IMR-90 (cell line): ENCODE results near the gene F11. TPM values are rescaled to one million over a fixed set of nuclear protein-coding genes. Genes with fewer than 3 reads are reported as not detected.

Experiments used
- ATAC-seq: fragments of 200-7000 bp; cut with Tn5 transposase; 2 replicates; pipeline ENCODE4 v1.9.1; 2020; ENCODE audit warnings: low read depth, mild to moderate bottlenecking, moderate library complexity
- BruUV-seq: library from RNA; stranded (reverse); fragments of 400-500 nt; replicated peaks from 2 replicates; lab custom pipeline; 2021; lab: Mats Ljungman, UMichigan
- CTCF ChIA-PET: fragments of 300-600 bp; formaldehyde crosslinking; extraction: SDS; loops from one replicate; lab custom pipeline; 2021; ENCODE audit warnings: antibody characterized with exemption; lab: Yijun Ruan, JAX
- POLR2A ChIA-PET: fragments of 300-600 bp; sonication (Branson Sonifier 250); formaldehyde crosslinking; loops from one replicate; lab custom pipeline; 2022; ENCODE audit warnings: antibody characterized with exemption; ENCODE audit not compliant: unreplicated experiment; lab: Charles Lee
- DNase-seq: peaks from one replicate; pipeline ENCODE4 v3.0.0; 2013
- H2AFZ ChIP-seq: replicated peaks from 2 replicates; pipeline ENCODE3; 2013; ENCODE audit warnings: low read length, mild to moderate bottlenecking; ENCODE audit not compliant: poor library complexity
- H2AK5ac ChIP-seq: 2 replicates; pipeline ENCODE4 v1.6.1; 2013; ENCODE audit warnings: low read depth, low read length, inconsistent platforms
- H2AK9ac ChIP-seq: replicated peaks from 2 replicates; pipeline ENCODE3; 2013; ENCODE audit warnings: mild to moderate bottlenecking, low read depth, low read length, moderate library complexity; ENCODE audit not compliant: poor library complexity
- H2BK120ac ChIP-seq: 2 replicates; pipeline ENCODE4 v1.6.1; 2013; ENCODE audit warnings: low read depth, low read length, inconsistent platforms
- H2BK15ac ChIP-seq: 3 replicates; pipeline ENCODE4 v1.6.1; 2013; ENCODE audit warnings: low read depth, low read length, inconsistent platforms
- H2BK20ac ChIP-seq: 2 replicates; pipeline ENCODE4 v1.6.1; 2013; ENCODE audit warnings: low read depth, mild to moderate bottlenecking, inconsistent platforms, low read length, moderate library complexity
- H2BK5ac ChIP-seq: 2 replicates; pipeline ENCODE4 v1.6.1; 2013; ENCODE audit warnings: mild to moderate bottlenecking, low read depth, low read length, inconsistent platforms; ENCODE audit not compliant: poor library complexity, severe bottlenecking
- H3K14ac ChIP-seq: replicated peaks from 2 replicates; pipeline ENCODE4 v1.6.1; 2013; ENCODE audit warnings: low read depth, low read length, inconsistent platforms
- H3K18ac ChIP-seq: 2 replicates; pipeline ENCODE4 v1.6.1; 2013; ENCODE audit warnings: low read depth, low read length, control low read depth
- H3K23ac ChIP-seq: 2 replicates; pipeline ENCODE4 v1.6.1; 2013; ENCODE audit warnings: low read depth, low read length, inconsistent platforms
- H3K27ac ChIP-seq: 2 replicates; pipeline ENCODE4 v1.5.1; 2013; ENCODE audit warnings: mild to moderate bottlenecking, control low read depth, low read length; ENCODE audit not compliant: insufficient read depth
- H3K27me3 ChIP-seq: 2 replicates; pipeline ENCODE4 v1.6.1; 2013; ENCODE audit warnings: low read length; ENCODE audit not compliant: control insufficient read depth, insufficient read depth
- H3K36me3 ChIP-seq: 2 replicates; pipeline ENCODE4 v1.6.1; 2013; ENCODE audit warnings: low read length, mixed read lengths; ENCODE audit not compliant: control insufficient read depth, insufficient read depth
- H3K4ac ChIP-seq: 2 replicates; pipeline ENCODE4 v1.6.1; 2013; ENCODE audit warnings: low read depth, low read length, inconsistent platforms
- H3K4me1 ChIP-seq: 2 replicates; pipeline ENCODE4 v1.6.1; 2013; ENCODE audit warnings: low read length, mixed read lengths; ENCODE audit not compliant: control insufficient read depth, insufficient read depth
- H3K4me2 ChIP-seq: 2 replicates; pipeline ENCODE4 v1.6.1; 2013; ENCODE audit warnings: low read depth, mild to moderate bottlenecking, control low read depth, low read length, moderate library complexity
- H3K4me3 ChIP-seq: 2 replicates; pipeline ENCODE4 v1.5.1; 2013; ENCODE audit warnings: low read depth, mild to moderate bottlenecking, control low read depth, low read length, moderate library complexity; ENCODE audit not compliant: insufficient read depth
- H3K56ac ChIP-seq: 2 replicates; pipeline ENCODE4 v1.6.1; 2013; ENCODE audit warnings: low read length, inconsistent platforms; ENCODE audit not compliant: insufficient read depth; ENCODE audit errors: extremely low read depth
- H3K79me1 ChIP-seq, 2 experiments: 2 replicates each; pipeline ENCODE4 v1.6.1; 2013; ENCODE audit warnings: low read length in 2 of 2, inconsistent platforms in 1 of 2, low read depth in 1 of 2
- H3K9ac ChIP-seq: 2 replicates; pipeline ENCODE4 v1.6.1; 2013; ENCODE audit warnings: low read depth, low read length, control low read depth
- H3K9me1 ChIP-seq: 2 replicates; pipeline ENCODE4 v1.6.1; 2013; ENCODE audit warnings: low read length, inconsistent platforms; ENCODE audit not compliant: insufficient read depth
- H3K9me3 ChIP-seq: 2 replicates; pipeline ENCODE4 v1.6.1; 2013; ENCODE audit warnings: low read length; ENCODE audit not compliant: control insufficient read depth, insufficient read depth
- H4K20me1 ChIP-seq: 2 replicates; pipeline ENCODE4 v1.6.1; 2013; ENCODE audit warnings: low read length, inconsistent platforms; ENCODE audit not compliant: insufficient read depth
- H4K5ac ChIP-seq: 2 replicates; pipeline ENCODE4 v1.6.1; 2013; ENCODE audit warnings: mild to moderate bottlenecking, low read depth, low read length, control low read depth
- H4K8ac ChIP-seq, 2 experiments: 2 replicates each; pipeline ENCODE4 v1.6.1; 2013; ENCODE audit warnings: low read depth in 2 of 2, low read length in 2 of 2, control low read depth in 1 of 2, inconsistent platforms in 1 of 2
- H4K91ac ChIP-seq: 2 replicates; pipeline ENCODE4 v1.6.1; 2013; ENCODE audit warnings: low read depth, low read length, inconsistent platforms; ENCODE audit not compliant: insufficient read depth
- BHLHE40 ChIP-seq: fragments of 150-350 bp; IDR thresholded peaks from 2 replicates; pipeline ENCODE4 v1.6.1; 2016; ENCODE audit warnings: mild to moderate bottlenecking, low read depth, low read length
- CEBPB ChIP-seq: IDR thresholded peaks from 2 replicates; pipeline ENCODE4 v1.6.1; 2012; ENCODE audit warnings: low read depth, low read length, improper control_type of control experiment
- CHD1 ChIP-seq: IDR thresholded peaks from 2 replicates; pipeline ENCODE4 v1.6.1; 2012; ENCODE audit warnings: low read depth, low read length, improper control_type of control experiment
- CTCF ChIP-seq: conservative IDR thresholded peaks from 2 replicates; pipeline ENCODE4 v1.5.1; 2012; ENCODE audit warnings: mild to moderate bottlenecking, low read depth, low read length, improper control_type of control experiment
- ELK1 ChIP-seq: fragments of 150-350 bp; IDR thresholded peaks from 2 replicates; pipeline ENCODE4 v1.6.1; 2016; ENCODE audit warnings: low read depth, mild to moderate bottlenecking, low read length, moderate library complexity, borderline replicate concordance
- FOS ChIP-seq: fragments of 150-350 bp; IDR thresholded peaks from 2 replicates; pipeline ENCODE4 v1.6.1; 2016; ENCODE audit warnings: low read depth, low read length
- MAFK ChIP-seq: IDR thresholded peaks from 2 replicates; pipeline ENCODE4 v1.6.1; 2012; ENCODE audit warnings: low read depth, low read length, improper control_type of control experiment
- MAZ ChIP-seq: IDR thresholded peaks from 2 replicates; pipeline ENCODE4 v1.6.1; 2012; ENCODE audit warnings: low read depth, mild to moderate bottlenecking, low read length, improper control_type of control experiment, moderate library complexity, borderline replicate concordance
- MXI1 ChIP-seq: IDR thresholded peaks from 2 replicates; pipeline ENCODE4 v1.6.1; 2012; ENCODE audit warnings: low read depth, mild to moderate bottlenecking, low read length, moderate library complexity, borderline replicate concordance
- NFE2L2 ChIP-seq: fragments of 150-350 bp; IDR thresholded peaks from 2 replicates; pipeline ENCODE4 v1.6.1; 2016; ENCODE audit warnings: low read depth, mild to moderate bottlenecking, low read length
- POLR2A ChIP-seq: IDR thresholded peaks from 2 replicates; pipeline ENCODE4 v1.6.1; 2012; ENCODE audit warnings: mild to moderate bottlenecking, low read depth, low read length
- RAD21 ChIP-seq: IDR thresholded peaks from 2 replicates; pipeline ENCODE4 v1.6.1; 2012; ENCODE audit warnings: low read length, improper control_type of control experiment
- RCOR1 ChIP-seq: IDR thresholded peaks from 2 replicates; pipeline ENCODE4 v1.6.1; 2012; ENCODE audit warnings: mild to moderate bottlenecking, low read length, improper control_type of control experiment; ENCODE audit not compliant: insufficient replicate concordance
- RFX5 ChIP-seq: IDR thresholded peaks from 2 replicates; pipeline ENCODE4 v1.8.0; 2012; ENCODE audit warnings: low read depth, mild to moderate bottlenecking, low read length, moderate library complexity
- SMC3 ChIP-seq: fragments of 150-350 bp; IDR thresholded peaks from 2 replicates; pipeline ENCODE4 v1.6.1; 2016; ENCODE audit warnings: low read depth, mild to moderate bottlenecking, antibody characterized with exemption, low read length, moderate library complexity
- USF2 ChIP-seq: fragments of 150-350 bp; IDR thresholded peaks from 2 replicates; pipeline ENCODE4 v1.6.1; 2017; ENCODE audit warnings: mild to moderate bottlenecking, antibody characterized with exemption, low read length, low read depth
- WGBS, 2 experiments: methylation state at CpG; one replicate each; pipeline versions ENCODE4 v1.1.5 to v1.1.7; 2013; ENCODE audit warnings: missing lambda C conversion rate in 2 of 2; ENCODE audit not compliant: insufficient read length in 1 of 2; ENCODE audit errors: extremely low coverage in 2 of 2; 5-methylcytosine and 5-hydroxymethylcytosine counted together
- dilution Hi-C: fragments of 300-500 bp; cut with HindIII; formaldehyde crosslinking; loops from one replicate; pipeline ENCODE4 v1.14.3; 2018; ENCODE audit warnings: low sequenced_read_pairs; ENCODE audit not compliant: unreplicated experiment
- in situ Hi-C: fragments of 300-500 bp; cut with MboI; formaldehyde crosslinking; loops from 3 replicates; pipeline ENCODE4 v1.14.3; 2019; ENCODE audit warnings: low sequenced_read_pairs, inconsistent platforms, mixed read lengths
- intact Hi-C: fragments of 100-400 bp; cut with micrococcal nuclease; formaldehyde crosslinking; loops from 2 replicates; pipeline ENCODE4 v1.10.0; 2022
- polyA plus RNA-seq, 3 experiments: library from polyadenylated mRNA; depleted of rRNA; stranded (reverse); fragments of >200 nt; gene quantifications; 2 replicates each; pipeline ENCODE4 v1.2.3, GENCODE V29; 2012; ENCODE audit warnings: low replicate concordance in 1 of 3
- total RNA-seq: library from RNA; depleted of rRNA; stranded (reverse); fragments of >200 nt; gene quantifications from 2 replicates; pipeline ENCODE4 v1.2.3, GENCODE V29; 2012

F11 gene
- total and polyA plus RNA-seq, 2 of the 4 experiments (the other 2 are of a cell fraction) = not detected

GRCh38 chr4:186226521-186227189, 39.3 kb upstream of the F11 start:
- no peak overlapping the region for H3K18ac ChIP-seq
- no peak overlapping the region for H2AFZ ChIP-seq
- no peaks in the 10 kb centered on the region for H3K79me1 ChIP-seq
- 67% methylated on average over 1 of the region's 3 CpGs; no CpG with 5 or more reads in 1 of the 2 experiments for WGBS, 2 experiments
- H3K14ac ChIP-seq = no peak overlapping the region
- intact Hi-C loops (no loop called here), in situ Hi-C loops (no loop called here), dilution Hi-C loops (no loop called here)
- no peak for TF ChIP-seq CEBPB
- no peak for TF ChIP-seq SMC3
- no peak for TF ChIP-seq RCOR1
- TF ChIP-seq POLR2A = no peak
- TF ChIP-seq RFX5 = no peak
- TF ChIP-seq ELK1 = no peak
- no peak for TF ChIP-seq BHLHE40
- no peak for TF ChIP-seq MAFK
- no peak for TF ChIP-seq MAZ
- TF ChIP-seq NFE2L2 = no peak
- TF ChIP-seq FOS = no peak
- TF ChIP-seq CTCF = no peak
- TF ChIP-seq USF2 = no peak
- TF ChIP-seq MXI1 = no peak
- TF ChIP-seq RAD21 = no peak
- TF ChIP-seq CHD1 = no peak
- H4K91ac ChIP-seq = no peak overlapping the region
- no peak overlapping the region for H3K4ac ChIP-seq
- H2BK20ac ChIP-seq = no peak overlapping the region
- H3K4me2 ChIP-seq = no peak overlapping the region
- no peak overlapping the region for H3K27ac ChIP-seq
- no peak overlapping the region for H3K9ac ChIP-seq
- no peaks in the 10 kb centered on the region for H3K4me1 ChIP-seq
- ChIA-PET CTCF (interaction anchor here (0.7 to 1.1 kb wide), 2 partner anchors 8 to 10 kb away, joined by 3 read pairs; no protein-coding TSS in a partner anchor), POLR2A (no interaction called here)
- no peak overlapping the region for H2BK120ac ChIP-seq
- no peak overlapping the region for H3K56ac ChIP-seq
- H3K27me3 ChIP-seq = no peaks in the 10 kb centered on the region
- no peak overlapping the region for H2BK15ac ChIP-seq
- no peak overlapping the region for H2AK9ac ChIP-seq
- H2AK5ac ChIP-seq = no peak overlapping the region
- no peaks in the 10 kb centered on the region for H4K20me1 ChIP-seq
- DNase-seq (no peak), ATAC-seq (no peak)
- H3K23ac ChIP-seq = no peak overlapping the region
- BruUV-seq = no TSS peak
- H2BK5ac ChIP-seq = no peak overlapping the region
- H3K36me3 ChIP-seq = no peaks in the 10 kb centered on the region
- no peak overlapping the region for H4K5ac ChIP-seq
- H3K9me1 ChIP-seq = no peaks in the 10 kb centered on the region
- no peaks in the 10 kb centered on the region for H3K9me3 ChIP-seq
- H3K4me3 ChIP-seq = no peak overlapping the region
- H4K8ac ChIP-seq = no peak overlapping the region
